Tibial artery (tissue), 4 donors: ENCODE data around the gene MTTP.

Experiments
- DNase-seq, 2 donors: peaks; one replicate each; pipeline ENCODE4 v3.0.0-alpha.2; 2019
- H3K27ac ChIP-seq, 2 donors: fragments of 200-600 bp; sonication (generic) in 1 of 2; 1 replicate in 1 of 2; 2 replicates in 1 of 2; pipeline ENCODE4 v1.5.1; 2018 to 2019; ENCODE audit warnings: mild to moderate bottlenecking in 1 of 2
- H3K27me3 ChIP-seq, 2 donors: fragments of 200-600 bp; sonication (generic) in 1 of 2; one replicate each; pipeline versions ENCODE4 v1.5.1 to v1.6.0; 2016 to 2019
- H3K36me3 ChIP-seq, 3 donors: fragments of 200-600 bp; sonication (generic) in 2 of 3; one replicate each; pipeline ENCODE4 v1.5.1; 2016 to 2019; ENCODE audit warnings: mild to moderate bottlenecking in 2 of 3
- H3K4me1 ChIP-seq, 4 donors: fragments of 200-600 bp; sonication (generic) in 2 of 4; 1 replicate in 3 of 4; 2 replicates in 1 of 4; pipeline ENCODE4 v1.5.1; 2016 to 2019
- H3K4me3 ChIP-seq, 2 donors: fragments of 200-600 bp; sonication (generic) in 1 of 2; 1 replicate in 1 of 2; 2 replicates in 1 of 2; pipeline ENCODE4 v1.5.1; 2018 to 2019; ENCODE audit warnings: mild to moderate bottlenecking in 2 of 2
- H3K9me3 ChIP-seq, 3 donors: fragments of 200-600 bp; sonication (generic) in 1 of 3; one replicate each; pipeline ENCODE4 v1.5.1; 2016 to 2019
- intact Hi-C: fragments of 100-400 bp; cut with DNase I; formaldehyde crosslinking; loops from one replicate; pipeline ENCODE4 v1.15.0; 2023; ENCODE audit warnings: low total_unique reads
- TF ChIP-seq, protein P1 (sequence below), 2 experiments: fragments of 200-600 bp in 1 of 2; fragments of 450-650 bp in 1 of 2; IDR thresholded peaks; one replicate each; pipeline ENCODE4 v1.5.1; 2017 to 2019; ENCODE audit warnings: antibody characterized with exemption in 2 of 2, mild to moderate bottlenecking in 1 of 2, moderate library complexity in 1 of 2

MTTP gene

DNA sequence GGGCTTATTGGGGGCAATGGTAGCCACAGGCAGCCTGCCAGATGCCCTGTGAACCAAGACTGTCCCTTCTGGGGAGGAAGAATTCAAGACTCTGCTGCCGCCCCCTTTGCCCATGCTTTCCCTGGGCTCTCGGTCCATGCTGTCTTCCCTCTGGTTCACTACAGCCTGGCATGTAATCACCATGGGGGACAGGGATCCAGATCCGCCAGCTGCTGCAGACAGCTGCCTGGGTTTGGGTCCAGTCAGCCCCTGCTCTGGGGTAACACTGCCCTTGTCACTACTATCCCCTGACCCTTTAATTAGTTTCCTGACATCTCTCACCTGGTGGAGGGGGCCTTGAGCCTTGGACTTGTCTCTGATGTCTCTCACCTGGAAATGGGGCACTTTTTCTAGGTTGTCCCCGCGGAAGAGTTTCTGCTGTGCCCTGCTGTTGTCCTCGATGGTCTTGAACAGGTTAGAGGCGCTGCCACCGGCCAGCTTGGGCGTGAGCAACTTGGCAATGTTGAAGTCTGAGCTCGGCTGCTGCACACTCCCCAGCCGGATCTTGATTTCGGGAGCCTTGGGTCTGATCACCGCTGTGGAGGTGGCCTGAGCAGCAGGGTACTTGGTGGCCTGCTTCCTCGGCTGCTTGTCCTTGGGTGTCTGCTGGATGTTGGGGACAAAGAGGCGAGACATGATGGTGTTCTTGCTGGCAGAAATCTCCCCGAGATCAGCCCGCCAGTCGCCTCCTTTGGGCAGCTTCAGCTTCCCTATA, 76.6 kb downstream of the MTTP start:
- H3K4me1 ChIP-seq: peaks cover 0 to 23% (median 19%) of the 10 kb centered on the region in 4 donors
- intact Hi-C loops: loop anchor here (10.0 kb wide), 1 partner anchor 86 kb away; the partner anchor contains the start of gene TRMT10A
- H3K9me3 ChIP-seq: no peaks in the 10 kb centered on the region
- H3K4me3 ChIP-seq: no peak overlapping the region
- DNase-seq: no peak
- TF ChIP-seq, protein P1, sequence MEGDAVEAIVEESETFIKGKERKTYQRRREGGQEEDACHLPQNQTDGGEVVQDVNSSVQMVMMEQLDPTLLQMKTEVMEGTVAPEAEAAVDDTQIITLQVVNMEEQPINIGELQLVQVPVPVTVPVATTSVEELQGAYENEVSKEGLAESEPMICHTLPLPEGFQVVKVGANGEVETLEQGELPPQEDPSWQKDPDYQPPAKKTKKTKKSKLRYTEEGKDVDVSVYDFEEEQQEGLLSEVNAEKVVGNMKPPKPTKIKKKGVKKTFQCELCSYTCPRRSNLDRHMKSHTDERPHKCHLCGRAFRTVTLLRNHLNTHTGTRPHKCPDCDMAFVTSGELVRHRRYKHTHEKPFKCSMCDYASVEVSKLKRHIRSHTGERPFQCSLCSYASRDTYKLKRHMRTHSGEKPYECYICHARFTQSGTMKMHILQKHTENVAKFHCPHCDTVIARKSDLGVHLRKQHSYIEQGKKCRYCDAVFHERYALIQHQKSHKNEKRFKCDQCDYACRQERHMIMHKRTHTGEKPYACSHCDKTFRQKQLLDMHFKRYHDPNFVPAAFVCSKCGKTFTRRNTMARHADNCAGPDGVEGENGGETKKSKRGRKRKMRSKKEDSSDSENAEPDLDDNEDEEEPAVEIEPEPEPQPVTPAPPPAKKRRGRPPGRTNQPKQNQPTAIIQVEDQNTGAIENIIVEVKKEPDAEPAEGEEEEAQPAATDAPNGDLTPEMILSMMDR (IDR thresholded peaks at IDR 0.05): no peak
- no peaks in the 10 kb centered on the region for H3K36me3 ChIP-seq
- H3K27ac ChIP-seq: no peak overlapping the region
- H3K27me3 ChIP-seq: no peaks in the 10 kb centered on the region

DNA sequence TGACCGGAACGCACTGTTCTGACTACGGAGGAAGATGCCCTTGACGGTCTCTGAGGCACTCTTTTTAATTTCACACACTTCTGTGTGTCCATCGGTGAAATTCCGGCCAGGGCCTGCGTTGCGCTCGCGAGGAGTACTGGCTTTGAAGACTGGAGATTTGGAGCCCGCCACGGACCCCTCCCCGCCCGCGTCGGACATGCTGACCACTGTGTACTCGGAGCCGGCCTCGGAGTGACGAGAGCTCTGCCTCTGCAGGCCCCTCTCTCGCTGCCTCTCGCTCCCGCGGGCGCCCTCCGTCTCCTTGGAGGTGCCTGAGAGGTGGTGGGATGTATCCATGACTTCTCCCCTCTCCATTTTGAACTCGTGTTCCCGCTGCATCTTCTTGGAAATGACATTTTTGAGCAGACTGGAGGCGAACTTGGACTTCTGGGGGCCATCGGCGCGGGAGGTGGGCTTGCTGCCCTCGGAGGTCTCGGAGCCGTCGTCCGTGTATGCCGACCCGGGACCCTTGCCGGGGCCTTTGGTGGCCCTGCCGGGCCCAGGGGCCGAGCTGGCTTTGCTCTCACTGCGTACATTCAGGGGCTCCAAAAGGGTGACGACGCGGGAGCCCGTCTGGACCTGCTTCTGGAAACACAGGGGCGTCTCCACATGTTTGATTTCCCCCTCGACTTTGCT, 77.3 kb downstream of the MTTP start:
- DNase-seq: no peak
- no peaks in the 10 kb centered on the region for H3K36me3 ChIP-seq
- H3K27ac ChIP-seq: no peak overlapping the region
- no peaks in the 10 kb centered on the region for H3K9me3 ChIP-seq
- intact Hi-C loops: loop anchor here (10.0 kb wide), 1 partner anchor 87 kb away; the partner anchor contains the start of gene TRMT10A
- TF ChIP-seq, protein P1 (IDR thresholded peaks at IDR 0.05): no peak
- H3K4me1 ChIP-seq: peaks cover 0 to 24% (median 19%) of the 10 kb centered on the region in 4 donors
- no peaks in the 10 kb centered on the region for H3K27me3 ChIP-seq
- no peak overlapping the region for H3K4me3 ChIP-seq

DNA sequence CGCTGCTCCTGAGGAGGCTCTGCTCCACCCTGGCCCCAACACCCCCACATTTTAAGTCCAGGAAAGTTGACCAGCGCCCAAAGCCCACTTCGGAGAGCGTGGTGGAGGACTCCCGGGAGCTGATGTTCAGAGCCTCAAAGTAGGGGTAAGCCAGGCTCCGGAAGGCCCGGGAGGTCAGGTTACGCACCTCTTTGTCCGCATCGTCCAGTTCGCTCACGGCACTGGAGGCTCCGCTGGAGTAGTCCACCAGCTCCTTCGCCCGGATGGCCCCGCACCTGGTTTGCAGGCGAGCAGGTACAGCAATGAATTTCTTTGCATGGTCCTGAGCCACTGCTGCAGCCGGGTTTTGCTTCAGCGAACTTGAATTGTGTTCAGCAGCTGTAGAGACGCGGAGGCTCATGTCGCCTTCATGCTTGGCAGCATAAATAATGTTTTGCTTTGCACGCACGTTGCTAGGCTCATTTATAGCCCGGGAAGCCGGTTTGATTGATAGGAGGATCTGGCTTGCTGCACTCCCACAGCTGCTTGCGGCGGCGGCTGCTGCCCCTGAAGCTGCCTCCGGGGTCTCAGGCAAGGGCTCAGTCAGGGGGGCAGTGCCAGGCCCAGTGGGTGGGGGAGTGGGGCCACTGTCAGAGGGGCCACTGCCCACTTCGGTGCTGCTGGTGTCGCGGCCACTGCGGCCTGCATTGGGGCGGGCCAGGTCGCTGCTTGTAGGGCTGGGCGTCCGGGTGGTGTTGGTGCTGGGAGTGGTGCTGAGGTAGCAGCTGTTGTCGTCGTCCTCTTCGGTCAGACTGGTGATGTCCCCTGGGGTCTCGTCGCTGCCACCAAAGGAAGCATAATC, 78.2 kb downstream of the MTTP start:
- H3K4me3 ChIP-seq: no peak overlapping the region
- TF ChIP-seq, protein P1 (IDR thresholded peaks at IDR 0.05): no peak
- no peak for DNase-seq
- H3K4me1 ChIP-seq: peaks cover 0 to 24% (median 19%) of the 10 kb centered on the region in 4 donors
- intact Hi-C loops: loop anchor here (10.0 kb wide), 1 partner anchor 88 kb away; the partner anchor contains the start of gene TRMT10A
- H3K27ac ChIP-seq: no peak overlapping the region
- no peaks in the 10 kb centered on the region for H3K36me3 ChIP-seq
- no peaks in the 10 kb centered on the region for H3K9me3 ChIP-seq
- no peaks in the 10 kb centered on the region for H3K27me3 ChIP-seq

DNA sequence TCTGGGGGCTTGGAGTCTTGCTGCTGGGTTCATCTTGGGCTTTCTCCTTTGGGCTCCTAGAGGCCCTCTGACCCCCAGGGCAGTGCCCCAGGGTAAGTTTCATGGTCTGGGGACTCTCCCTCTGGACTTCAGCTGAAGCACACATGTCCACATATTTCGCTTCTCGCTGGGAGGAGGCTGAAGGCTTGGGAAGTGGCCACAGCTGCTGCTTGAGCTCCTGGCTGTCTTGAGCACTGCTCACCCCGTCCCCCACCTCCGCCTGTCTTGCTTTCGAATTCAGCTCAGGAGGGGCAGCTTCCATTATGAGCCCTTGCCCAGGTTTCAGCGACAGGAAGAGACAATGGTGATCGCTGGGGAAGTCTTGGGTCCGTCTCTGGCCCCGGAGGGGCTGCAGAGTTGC, 79.3 kb downstream of the MTTP start:
- Histone ChIP-seq H3K4me1 (peaks cover 0 to 24% (median 21%) of the 10 kb centered on the region in 4 donors), H3K9me3 (no peaks in the 10 kb centered on the region), H3K4me3 (no peak overlapping the region), H3K27ac (no peak overlapping the region), H3K27me3 (no peaks in the 10 kb centered on the region), H3K36me3 (no peaks in the 10 kb centered on the region)
- intact Hi-C loops: loop anchor here (10.0 kb wide), 1 partner anchor 89 kb away; the partner anchor contains the start of gene TRMT10A
- no peak for DNase-seq
- TF ChIP-seq, protein P1 (IDR thresholded peaks at IDR 0.05): no peak

DNA sequence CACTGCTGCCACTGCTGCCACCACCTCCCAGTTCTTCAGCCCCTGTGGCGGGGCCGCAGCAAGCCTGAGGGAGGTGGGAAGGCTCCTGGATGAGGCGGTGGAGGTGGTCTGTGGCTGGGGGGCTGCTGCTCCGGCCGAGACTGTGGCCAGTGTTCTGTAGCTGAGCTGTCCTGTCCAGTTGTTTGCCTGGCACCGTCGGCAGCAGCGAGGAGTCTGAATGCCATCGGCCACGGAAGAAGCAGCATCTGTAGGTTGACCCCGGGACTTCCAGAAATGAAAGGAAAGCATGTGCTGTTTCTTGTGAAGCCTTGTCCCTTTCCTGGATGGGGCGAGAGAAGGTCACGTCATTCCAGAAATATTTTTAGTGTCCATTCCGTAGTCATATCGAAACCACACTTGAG, 79.7 kb downstream of the MTTP start:
- no peaks in the 10 kb centered on the region for H3K27me3 ChIP-seq
- H3K9me3 ChIP-seq: no peaks in the 10 kb centered on the region
- no peak for DNase-seq
- no peak overlapping the region for H3K4me3 ChIP-seq
- H3K36me3 ChIP-seq: no peaks in the 10 kb centered on the region
- H3K27ac ChIP-seq: peak overlapping the region; percentile 30 to 60
- H3K4me1 ChIP-seq: peaks cover 0 to 24% (median 21%) of the 10 kb centered on the region in 4 donors
- intact Hi-C loops: loop anchor here (10.0 kb wide), 1 partner anchor 90 kb away; the partner anchor contains the start of gene TRMT10A
- TF ChIP-seq, protein P1 (IDR thresholded peaks at IDR 0.05): no peak
